D341Med (cell line): ENCODE measurements around the gene XAGE5.
"Not testable (repeated sequence)": the region's sequence is repeated elsewhere in the genome, so short reads cannot be mapped to it uniquely, and the experiment has no call there.

ENCODE experiments used
- DNase-seq: peaks from one replicate; pipeline ENCODE4 v3.0.0; 2012; ENCODE audit warnings: low spot score

The XAGE5 gene, protein sequence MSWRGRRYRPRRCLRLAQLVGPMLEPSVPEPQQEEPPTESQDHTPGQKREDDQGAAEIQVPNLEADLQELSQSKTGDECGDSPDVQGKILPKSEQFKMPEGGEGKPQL

DNA sequence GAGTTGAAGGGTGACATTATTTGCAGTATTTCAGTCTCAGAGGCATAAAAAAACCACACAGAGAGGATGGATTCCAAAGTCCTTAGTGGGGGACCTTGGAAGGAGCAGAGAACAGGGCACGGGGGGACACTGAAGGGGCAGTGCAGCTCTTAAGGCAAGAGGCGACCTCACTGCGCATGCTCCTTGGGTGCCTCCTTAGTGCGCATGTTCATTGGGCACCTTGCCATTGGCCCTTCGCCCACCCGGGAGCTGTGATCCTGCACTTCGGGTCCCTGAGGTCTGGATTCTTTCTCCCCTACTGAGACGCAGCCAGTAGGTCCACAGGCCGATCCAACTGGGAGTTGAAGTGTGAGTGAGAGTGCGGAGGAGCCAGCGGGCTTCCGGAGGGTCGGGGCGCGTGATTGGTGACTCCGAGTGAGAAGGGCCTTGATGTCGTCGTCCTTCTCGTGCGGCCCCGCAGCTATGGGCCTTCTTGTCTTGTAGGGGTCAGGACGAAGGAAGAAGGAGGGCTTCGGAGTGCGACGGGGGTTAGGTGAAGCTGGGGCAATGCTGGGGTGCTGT, at the start of gene XAGE5:
TSS of gene XAGE5 (plus strand) at position 223 of the 561 bp plus-strand sequence. CDS start 1,280 bp downstream, outside the sequence.
- DNase-seq: no peak

- DNase-seq: not testable (repeated sequence)
Measured at GRCh38 chrX:52765983-52766382, 45.1 kb upstream of the XAGE5 start.

DNA sequence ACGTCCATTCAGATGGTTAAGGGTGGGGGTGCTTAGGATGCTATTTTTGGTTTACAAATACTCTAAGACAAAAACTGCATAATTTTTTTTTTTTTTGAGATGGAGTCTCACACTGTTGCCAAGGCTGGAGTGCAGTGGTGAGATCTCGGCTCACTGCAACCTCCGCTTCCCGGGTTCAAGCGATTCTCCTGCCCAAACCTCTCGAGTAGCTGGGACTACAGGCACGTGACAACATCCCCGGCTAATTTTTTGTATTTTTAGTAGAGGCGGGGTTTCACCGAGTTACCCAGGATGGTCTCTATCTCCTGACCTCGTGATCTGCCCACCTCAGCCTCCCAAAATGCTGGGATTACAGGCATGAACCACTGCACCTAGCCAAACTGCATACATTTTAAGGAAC, 37.6 kb upstream of the XAGE5 start:
- DNase-seq: not testable (repeated sequence)

DNA sequence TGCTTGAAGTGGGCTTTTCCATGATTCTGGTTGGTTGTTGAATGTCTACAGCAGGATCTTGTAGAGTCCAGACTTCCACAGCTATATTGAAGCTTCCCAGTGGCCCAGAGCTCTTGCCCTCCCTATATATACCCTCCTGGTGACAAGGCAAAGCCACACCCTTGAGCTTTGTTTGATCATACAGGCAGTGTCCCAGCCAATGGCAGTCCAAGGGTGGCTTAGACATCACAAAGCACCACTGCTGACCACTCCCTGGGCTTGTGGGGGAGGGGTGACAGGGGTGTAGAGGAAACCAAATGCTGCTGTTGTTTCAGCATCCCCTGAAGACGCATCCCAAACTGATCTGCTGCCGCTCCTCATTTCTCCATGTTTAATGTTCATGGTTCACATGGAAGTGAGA, 13.8 kb upstream of the XAGE5 start, which contains the start of gene SPANXN5:
TSS of gene SPANXN5 (minus strand) at position 101 of the 400 bp plus-strand sequence. CDS start at position 22, 79 bp downstream.
- not testable (repeated sequence) for DNase-seq

GRCh38 chrX:52804876-52805275, 6.2 kb upstream of the XAGE5 start:
- not testable (repeated sequence) for DNase-seq

GRCh38 chrX:52819788-52820187, 8.7 kb downstream of the XAGE5 start:
- no peak for DNase-seq

DNA sequence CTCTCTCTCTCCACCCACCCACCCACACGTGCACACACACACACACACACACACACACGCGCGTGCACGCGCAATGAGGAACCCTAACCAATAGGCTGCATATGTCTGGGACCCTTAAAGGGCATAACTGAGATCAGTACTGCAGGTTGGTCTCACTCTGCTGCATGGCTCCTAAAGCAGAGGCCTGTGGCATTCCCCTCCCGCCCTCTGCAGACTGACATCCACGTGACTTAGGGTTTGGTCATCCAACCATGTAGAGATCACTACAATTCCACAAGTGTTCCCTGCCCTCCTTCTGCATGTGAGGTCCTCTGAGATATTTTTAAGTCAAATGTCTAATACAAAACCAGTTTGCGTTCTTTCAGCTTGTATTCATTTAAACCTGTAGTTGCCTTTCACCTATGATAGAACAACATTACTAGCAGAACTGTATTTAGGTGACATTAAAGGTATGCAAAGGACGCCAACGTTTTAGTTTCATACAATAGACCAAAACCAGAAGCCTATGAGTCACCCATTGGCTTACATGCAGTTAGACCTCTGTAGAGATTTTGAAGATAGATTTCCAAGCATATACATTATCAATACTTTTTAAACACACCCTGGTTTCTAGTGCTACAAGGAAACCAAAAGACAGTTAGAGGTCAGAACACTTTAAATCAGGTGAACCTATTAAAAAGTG, 10.1 kb downstream of the XAGE5 start:
- DNase-seq: no peak

- DNase-seq: no peak
Measured at GRCh38 chrX:52824608-52825007, 13.5 kb downstream of the XAGE5 start.

DNA sequence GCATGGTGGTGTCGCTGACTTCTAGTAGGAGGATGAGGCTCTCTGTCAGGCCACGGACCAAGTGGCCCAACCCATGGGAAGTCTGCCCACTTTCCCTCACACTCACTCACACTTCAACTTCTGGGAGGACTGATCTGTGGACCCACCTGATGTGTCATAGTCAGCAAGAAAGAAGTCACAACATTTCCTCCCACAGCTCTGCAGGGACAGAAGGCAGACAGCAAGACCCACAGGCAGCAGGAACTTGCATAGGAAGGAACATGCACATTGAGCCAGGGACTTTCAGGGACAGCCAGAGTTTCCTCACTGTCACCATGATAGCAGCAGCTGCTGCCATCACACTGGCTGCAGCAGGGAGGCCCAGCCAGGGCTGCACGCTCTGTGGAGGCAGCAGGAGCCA, 19.5 kb downstream of the XAGE5 start:
- DNase-seq: no peak

DNA sequence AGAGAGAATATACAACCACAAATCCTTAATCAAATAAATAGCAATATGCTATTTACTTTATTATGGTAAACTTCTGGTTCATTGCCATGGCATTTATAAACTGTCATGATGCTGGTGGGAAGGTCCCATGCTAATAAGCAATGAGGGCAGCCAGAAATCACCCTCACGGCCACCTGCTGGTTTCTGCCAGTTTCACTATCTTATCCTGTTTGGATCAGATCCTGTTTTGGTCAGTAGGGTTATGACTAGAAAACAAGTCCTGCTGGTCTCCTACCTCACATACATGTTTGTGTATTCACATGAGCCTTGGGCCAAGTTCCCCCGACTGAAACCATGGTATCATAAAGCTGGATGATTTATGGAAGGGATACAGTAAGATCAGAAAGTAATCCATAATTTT, 28.1 kb downstream of the XAGE5 start:
- no peak for DNase-seq

GRCh38 chrX:52843619-52844018, 32.5 kb downstream of the XAGE5 start:
- DNase-seq: not testable (repeated sequence)

GRCh38 chrX:52852110-52852860, 41.2 kb downstream of the XAGE5 start:
- no peak for DNase-seq

DNA sequence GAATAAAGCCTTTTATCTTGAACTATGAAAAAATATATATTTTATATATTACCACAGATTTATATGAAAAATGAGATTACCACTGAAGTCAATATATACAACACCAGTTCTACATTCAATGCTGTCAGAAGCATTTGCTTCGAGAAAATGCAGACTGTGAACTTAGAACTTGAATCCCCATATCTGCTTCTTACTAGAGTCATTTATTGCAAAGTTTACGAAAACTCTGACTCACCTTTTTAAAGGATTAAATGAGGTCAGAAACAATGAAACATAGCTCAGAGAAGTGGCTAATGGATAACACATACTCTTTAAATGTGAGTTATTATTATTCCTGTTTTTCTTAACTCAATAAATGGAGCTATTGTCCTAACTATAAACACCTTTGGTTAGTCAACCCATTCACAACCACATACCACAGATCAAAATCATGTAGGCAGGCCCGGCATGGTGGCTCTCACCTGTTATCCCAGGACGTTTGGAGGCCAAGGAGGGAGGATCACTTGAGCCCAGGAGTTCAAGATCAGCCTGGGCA, 46.0 kb downstream of the XAGE5 start:
- DNase-seq: not testable (repeated sequence)

GRCh38 chrX:52865343-52865998, 54.4 kb downstream of the XAGE5 start:
- DNase-seq: no peak
